ENCODE results near the gene WWOX. TPM values are rescaled to one million over a fixed set of nuclear protein-coding genes. Genes with fewer than 3 reads are reported as not detected.

WWOX gene
- total and polyA plus RNA-seq, 2 of the 4 experiments (the other 2 are of a cell fraction): 2.7 to 5.4 TPM

GRCh38 chr16:78884204-78884603 lies 784.8 kb downstream of the WWOX start:
- H3K36me3 ChIP-seq (ENCODE audit: control insufficient read depth, insufficient read depth, low read length): no peaks in the 10 kb centered on the region
- ATAC-seq (ENCODE audit: low read depth) (no peak), DNase-seq (no peak)
- no peak overlapping the region for H3K4me3 ChIP-seq (ENCODE audit: insufficient read depth, low read depth, low read length)
- no peaks in the 10 kb centered on the region for H4K20me1 ChIP-seq (ENCODE audit: insufficient read depth, low read length)
- ChIA-PET CTCF (no interaction called here), POLR2A (ENCODE audit: unreplicated experiment) (no interaction called here)
- H3K23ac ChIP-seq (ENCODE audit: low read depth, low read length): no peak overlapping the region
- no peak overlapping the region for H4K91ac ChIP-seq (ENCODE audit: insufficient read depth, low read depth, low read length)
- no peak overlapping the region for H4K5ac ChIP-seq (ENCODE audit: low read depth, low read length)
- dilution Hi-C loops (cut with HindIII; ENCODE audit: low sequenced_read_pairs, unreplicated experiment) (no loop called here), in situ Hi-C loops (cut with MboI; ENCODE audit: low sequenced_read_pairs) (no loop called here), intact Hi-C loops (cut with micrococcal nuclease) (no loop called here)
- H2BK15ac ChIP-seq (ENCODE audit: low read depth, low read length): no peak overlapping the region
- H3K4ac ChIP-seq (ENCODE audit: low read depth, low read length): no peak overlapping the region
- H3K27me3 ChIP-seq (ENCODE audit: control insufficient read depth, insufficient read depth, low read length): no peaks in the 10 kb centered on the region
- H3K4me2 ChIP-seq (ENCODE audit: low read depth, low read length): no peak overlapping the region
- no peaks in the 10 kb centered on the region for H3K79me1 ChIP-seq (ENCODE audit: low read depth in 1 of 2, low read length in 2 of 2)
- peaks cover 8% of the 10 kb centered on the region for H3K9me3 ChIP-seq (ENCODE audit: control insufficient read depth, insufficient read depth, low read length)
- no peak overlapping the region for H2AFZ ChIP-seq (replicated peaks; ENCODE audit: low read length, poor library complexity)
- no peaks in the 10 kb centered on the region for H3K4me1 ChIP-seq (ENCODE audit: control insufficient read depth, insufficient read depth, low read length)
- no peak overlapping the region for H3K56ac ChIP-seq (ENCODE audit: extremely low read depth, insufficient read depth, low read length)
- H3K9me1 ChIP-seq (ENCODE audit: insufficient read depth, low read length): no peaks in the 10 kb centered on the region
- H2BK20ac ChIP-seq (ENCODE audit: low read depth, low read length): no peak overlapping the region
- no peak overlapping the region for H2BK120ac ChIP-seq (ENCODE audit: low read depth, low read length)
- no peak overlapping the region for H3K27ac ChIP-seq (ENCODE audit: insufficient read depth, low read length)
- H2BK5ac ChIP-seq (ENCODE audit: low read depth, low read length, poor library complexity, severe bottlenecking): no peak overlapping the region
- H2AK9ac ChIP-seq (replicated peaks; ENCODE audit: low read depth, low read length, poor library complexity): no peak overlapping the region
- no TSS peak for BruUV-seq (replicated peaks)
- H4K8ac ChIP-seq (ENCODE audit: low read depth in 2 of 2, low read length in 2 of 2): no peak overlapping the region
- H3K9ac ChIP-seq (ENCODE audit: low read depth, low read length): no peak overlapping the region
- H3K14ac ChIP-seq (replicated peaks; ENCODE audit: low read depth, low read length): no peak overlapping the region
- no peak overlapping the region for H3K18ac ChIP-seq (ENCODE audit: low read depth, low read length)
- TF ChIP-seq BHLHE40 (IDR thresholded peaks at IDR 0.05; ENCODE audit: low read depth, low read length): no peak
- TF ChIP-seq CTCF (conservative IDR thresholded peaks at IDR 0.05; ENCODE audit: low read depth, low read length): no peak
- H2AK5ac ChIP-seq (ENCODE audit: low read depth, low read length): no peak overlapping the region
